ENCODE measurements around the gene PSMB5. TPM values are rescaled to one million over a fixed set of nuclear protein-coding genes. Genes with fewer than 3 reads are reported as not detected.
A peak's percentile ranks its signal among the peaks of the same experiment; 100 is the strongest.

The PSMB5 gene
- total and polyA plus RNA-seq, 2 of the 13 experiments (the other 11 are each of a cell fraction or from before 2014, with no cell fraction given) = 705 to 871 TPM

GRCh38 chr14:23006544-23007419, 27.9 kb downstream of the PSMB5 start (continued):
- peak; percentile 100 for TF ChIP-seq ZGPAT (CRISPR knock-in tag; IDR thresholded peaks at IDR 0.05)
- peak; percentile 84 for TF ChIP-seq CHD2 (IDR thresholded peaks at IDR 0.05; ENCODE audit: low read depth, low read length)
- TF ChIP-seq HMGA1 (CRISPR knock-in tag; conservative IDR thresholded peaks at IDR 0.05) = peak; percentile 62; the same call in 1 of the 2 replicates
- no peak for TF ChIP-seq HNRNPUL1 (IDR thresholded peaks at IDR 0.05; ENCODE audit: low read depth, low read length)
- TF ChIP-seq, protein P1, sequence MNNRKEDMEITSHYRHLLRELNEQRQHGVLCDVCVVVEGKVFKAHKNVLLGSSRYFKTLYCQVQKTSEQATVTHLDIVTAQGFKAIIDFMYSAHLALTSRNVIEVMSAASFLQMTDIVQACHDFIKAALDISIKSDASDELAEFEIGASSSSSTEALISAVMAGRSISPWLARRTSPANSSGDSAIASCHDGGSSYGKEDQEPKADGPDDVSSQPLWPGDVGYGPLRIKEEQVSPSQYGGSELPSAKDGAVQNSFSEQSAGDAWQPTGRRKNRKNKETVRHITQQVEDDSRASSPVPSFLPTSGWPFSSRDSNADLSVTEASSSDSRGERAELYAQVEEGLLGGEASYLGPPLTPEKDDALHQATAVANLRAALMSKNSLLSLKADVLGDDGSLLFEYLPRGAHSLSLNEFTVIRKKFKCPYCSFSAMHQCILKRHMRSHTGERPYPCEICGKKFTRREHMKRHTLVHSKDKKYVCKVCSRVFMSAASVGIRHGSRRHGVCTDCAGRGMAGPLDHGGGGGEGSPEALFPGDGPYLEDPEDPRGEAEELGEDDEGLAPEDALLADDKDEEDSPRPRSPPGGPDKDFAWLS (CRISPR knock-in tag; IDR thresholded peaks at IDR 0.05; ENCODE audit: borderline replicate concordance) = no peak; the same call in 1 of the 2 replicates
- no peak; the same call in 1 of the 2 replicates for TF ChIP-seq ZNF652 (CRISPR knock-in tag; IDR thresholded peaks at IDR 0.05; ENCODE audit: borderline replicate concordance, low read depth)
- TF ChIP-seq SMAD3 (CRISPR knock-in tag; IDR thresholded peaks at IDR 0.05) = peak; percentile 96
- TF ChIP-seq, protein P2, sequence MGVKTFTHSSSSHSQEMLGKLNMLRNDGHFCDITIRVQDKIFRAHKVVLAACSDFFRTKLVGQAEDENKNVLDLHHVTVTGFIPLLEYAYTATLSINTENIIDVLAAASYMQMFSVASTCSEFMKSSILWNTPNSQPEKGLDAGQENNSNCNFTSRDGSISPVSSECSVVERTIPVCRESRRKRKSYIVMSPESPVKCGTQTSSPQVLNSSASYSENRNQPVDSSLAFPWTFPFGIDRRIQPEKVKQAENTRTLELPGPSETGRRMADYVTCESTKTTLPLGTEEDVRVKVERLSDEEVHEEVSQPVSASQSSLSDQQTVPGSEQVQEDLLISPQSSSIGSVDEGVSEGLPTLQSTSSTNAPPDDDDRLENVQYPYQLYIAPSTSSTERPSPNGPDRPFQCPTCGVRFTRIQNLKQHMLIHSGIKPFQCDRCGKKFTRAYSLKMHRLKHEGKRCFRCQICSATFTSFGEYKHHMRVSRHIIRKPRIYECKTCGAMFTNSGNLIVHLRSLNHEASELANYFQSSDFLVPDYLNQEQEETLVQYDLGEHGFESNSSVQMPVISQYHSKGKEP (CRISPR knock-in tag; IDR thresholded peaks at IDR 0.05) = peak; percentile 94
- peak; percentile 98 for TF ChIP-seq ASH2L (IDR thresholded peaks at IDR 0.05; ENCODE audit: insufficient read length, low read depth, low read length)
- peak; percentile 94 for TF ChIP-seq YEATS2 (CRISPR knock-in tag; IDR thresholded peaks at IDR 0.05; ENCODE audit: borderline replicate concordance)
- TF ChIP-seq NPAS2 (CRISPR knock-in tag; IDR thresholded peaks at IDR 0.05; ENCODE audit: borderline replicate concordance) = no peak
- TF ChIP-seq ZNF773 (CRISPR knock-in tag; IDR thresholded peaks at IDR 0.05; ENCODE audit: borderline replicate concordance) = peak; percentile 96
- TF ChIP-seq, protein P3, sequence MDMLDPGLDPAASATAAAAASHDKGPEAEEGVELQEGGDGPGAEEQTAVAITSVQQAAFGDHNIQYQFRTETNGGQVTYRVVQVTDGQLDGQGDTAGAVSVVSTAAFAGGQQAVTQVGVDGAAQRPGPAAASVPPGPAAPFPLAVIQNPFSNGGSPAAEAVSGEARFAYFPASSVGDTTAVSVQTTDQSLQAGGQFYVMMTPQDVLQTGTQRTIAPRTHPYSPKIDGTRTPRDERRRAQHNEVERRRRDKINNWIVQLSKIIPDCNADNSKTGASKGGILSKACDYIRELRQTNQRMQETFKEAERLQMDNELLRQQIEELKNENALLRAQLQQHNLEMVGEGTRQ (IDR thresholded peaks at IDR 0.05; ENCODE audit: low read depth, low read length) = no peak
- TF ChIP-seq, protein P3 (CRISPR knock-in tag; IDR thresholded peaks at IDR 0.05; ENCODE audit: borderline replicate concordance) = peak; percentile 53; the same call in 1 of the 2 replicates
- TF ChIP-seq, protein P4, sequence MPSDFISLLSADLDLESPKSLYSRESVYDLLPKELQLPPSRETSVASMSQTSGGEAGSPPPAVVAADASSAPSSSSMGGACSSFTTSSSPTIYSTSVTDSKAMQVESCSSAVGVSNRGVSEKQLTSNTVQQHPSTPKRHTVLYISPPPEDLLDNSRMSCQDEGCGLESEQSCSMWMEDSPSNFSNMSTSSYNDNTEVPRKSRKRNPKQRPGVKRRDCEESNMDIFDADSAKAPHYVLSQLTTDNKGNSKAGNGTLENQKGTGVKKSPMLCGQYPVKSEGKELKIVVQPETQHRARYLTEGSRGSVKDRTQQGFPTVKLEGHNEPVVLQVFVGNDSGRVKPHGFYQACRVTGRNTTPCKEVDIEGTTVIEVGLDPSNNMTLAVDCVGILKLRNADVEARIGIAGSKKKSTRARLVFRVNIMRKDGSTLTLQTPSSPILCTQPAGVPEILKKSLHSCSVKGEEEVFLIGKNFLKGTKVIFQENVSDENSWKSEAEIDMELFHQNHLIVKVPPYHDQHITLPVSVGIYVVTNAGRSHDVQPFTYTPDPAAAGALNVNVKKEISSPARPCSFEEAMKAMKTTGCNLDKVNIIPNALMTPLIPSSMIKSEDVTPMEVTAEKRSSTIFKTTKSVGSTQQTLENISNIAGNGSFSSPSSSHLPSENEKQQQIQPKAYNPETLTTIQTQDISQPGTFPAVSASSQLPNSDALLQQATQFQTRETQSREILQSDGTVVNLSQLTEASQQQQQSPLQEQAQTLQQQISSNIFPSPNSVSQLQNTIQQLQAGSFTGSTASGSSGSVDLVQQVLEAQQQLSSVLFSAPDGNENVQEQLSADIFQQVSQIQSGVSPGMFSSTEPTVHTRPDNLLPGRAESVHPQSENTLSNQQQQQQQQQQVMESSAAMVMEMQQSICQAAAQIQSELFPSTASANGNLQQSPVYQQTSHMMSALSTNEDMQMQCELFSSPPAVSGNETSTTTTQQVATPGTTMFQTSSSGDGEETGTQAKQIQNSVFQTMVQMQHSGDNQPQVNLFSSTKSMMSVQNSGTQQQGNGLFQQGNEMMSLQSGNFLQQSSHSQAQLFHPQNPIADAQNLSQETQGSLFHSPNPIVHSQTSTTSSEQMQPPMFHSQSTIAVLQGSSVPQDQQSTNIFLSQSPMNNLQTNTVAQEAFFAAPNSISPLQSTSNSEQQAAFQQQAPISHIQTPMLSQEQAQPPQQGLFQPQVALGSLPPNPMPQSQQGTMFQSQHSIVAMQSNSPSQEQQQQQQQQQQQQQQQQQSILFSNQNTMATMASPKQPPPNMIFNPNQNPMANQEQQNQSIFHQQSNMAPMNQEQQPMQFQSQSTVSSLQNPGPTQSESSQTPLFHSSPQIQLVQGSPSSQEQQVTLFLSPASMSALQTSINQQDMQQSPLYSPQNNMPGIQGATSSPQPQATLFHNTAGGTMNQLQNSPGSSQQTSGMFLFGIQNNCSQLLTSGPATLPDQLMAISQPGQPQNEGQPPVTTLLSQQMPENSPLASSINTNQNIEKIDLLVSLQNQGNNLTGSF (CRISPR knock-in tag; IDR thresholded peaks at IDR 0.05) = peak; percentile 98
